SW480 (cell line): ENCODE results near the gene ADARB2.

Experiments used
- DNase-seq: peaks from one replicate; pipeline ENCODE4 v3.0.0-alpha.2; 2016; ENCODE audit warnings: low spot score

The ADARB2 gene

GRCh38 chr10:1287487-1287886 is 449.8 kb downstream of the ADARB2 start:
- DNase-seq: no peak

GRCh38 chr10:1284076-1284475 is 453.2 kb downstream of the ADARB2 start:
- no peak for DNase-seq

GRCh38 chr10:1281405-1281782 is 455.9 kb downstream of the ADARB2 start:
- DNase-seq: no peak

GRCh38 chr10:1280466-1281404 is 456.6 kb downstream of the ADARB2 start:
- no peak for DNase-seq

GRCh38 chr10:1278306-1278705 is 459.0 kb downstream of the ADARB2 start:
- no peak for DNase-seq

GRCh38 chr10:1274701-1275544 is 462.4 kb downstream of the ADARB2 start:
- no peak for DNase-seq

- DNase-seq: no peak
Observed at GRCh38 chr10:1274111-1274661, 463.1 kb downstream of the ADARB2 start.

GRCh38 chr10:1273372-1274105 is 463.8 kb downstream of the ADARB2 start:
- DNase-seq: no peak

GRCh38 chr10:1272777-1273161 is 464.6 kb downstream of the ADARB2 start:
- DNase-seq: no peak

- DNase-seq: no peak
Observed at GRCh38 chr10:1272079-1272776, 465.1 kb downstream of the ADARB2 start.

GRCh38 chr10:1270906-1271305 is 466.4 kb downstream of the ADARB2 start:
- no peak for DNase-seq

GRCh38 chr10:1270490-1270889 is 466.8 kb downstream of the ADARB2 start:
- DNase-seq: no peak

- no peak for DNase-seq
Observed at GRCh38 chr10:1268831-1269230, 468.5 kb downstream of the ADARB2 start.

GRCh38 chr10:1267568-1267967 is 469.8 kb downstream of the ADARB2 start:
- DNase-seq: no peak

GRCh38 chr10:1267148-1267547 is 470.2 kb downstream of the ADARB2 start:
- no peak for DNase-seq

- no peak for DNase-seq
Observed at GRCh38 chr10:1266033-1266802, 471.1 kb downstream of the ADARB2 start.

- DNase-seq: no peak
Observed at GRCh38 chr10:1264001-1264400, 473.3 kb downstream of the ADARB2 start.

GRCh38 chr10:1257274-1257673 is 480.1 kb downstream of the ADARB2 start:
- no peak for DNase-seq

GRCh38 chr10:1256432-1256725 is 480.9 kb downstream of the ADARB2 start:
- no peak for DNase-seq

- DNase-seq: no peak
Observed at GRCh38 chr10:1255600-1256431, 481.5 kb downstream of the ADARB2 start.
